ENCODE data around the gene CDKN1C.

CDKN1C gene

GRCh38 chr11:2913776-2914175 lies 28.2 kb upstream of the CDKN1C start:
- no peak overlapping the region for H3K4me3 ChIP-seq (ENCODE audit: low read depth, low read length)
- TF ChIP-seq CTCF (IDR thresholded peaks at IDR 0.05; ENCODE audit: low read depth, low read length), result no peak
- no peak for DNase-seq (ENCODE audit: low read depth, low spot score)
- in situ Hi-C loops (cut with HindIII; ENCODE audit: low sequenced_read_pairs), result no loop called here

DNA sequence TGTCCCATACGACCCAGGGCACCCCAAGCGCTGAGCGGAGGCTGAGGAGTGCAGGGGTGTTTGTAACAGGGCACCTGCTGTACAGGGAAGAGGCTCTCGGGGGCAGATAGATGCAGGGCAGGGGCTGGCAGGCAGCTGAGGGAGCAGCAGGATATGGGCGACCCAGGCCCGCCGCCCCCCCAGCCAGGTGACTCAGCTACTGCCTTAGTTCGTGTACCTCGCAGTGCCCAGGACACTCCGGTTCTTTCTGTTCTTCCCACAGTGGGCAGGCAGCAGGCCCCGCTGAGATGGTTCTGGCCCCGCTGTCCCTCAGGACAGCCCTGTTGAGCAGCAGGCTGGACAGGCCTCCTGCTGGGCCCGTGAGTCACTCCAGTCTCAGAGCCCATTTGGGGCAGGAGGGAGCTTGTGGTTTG lies 27.4 kb upstream of the CDKN1C start:
- H3K4me3 ChIP-seq (ENCODE audit: low read depth, low read length), result no peak overlapping the region
- peak; percentile 74 for DNase-seq (ENCODE audit: low read depth, low spot score)
- TF ChIP-seq CTCF (IDR thresholded peaks at IDR 0.05; ENCODE audit: low read depth, low read length), result no peak
- in situ Hi-C loops (cut with HindIII; ENCODE audit: low sequenced_read_pairs), result no loop called here

GRCh38 chr11:2912498-2912897 lies 26.9 kb upstream of the CDKN1C start:
- no peak overlapping the region for H3K4me3 ChIP-seq (ENCODE audit: low read depth, low read length)
- DNase-seq (ENCODE audit: low read depth, low spot score), result peak; percentile 89
- in situ Hi-C loops (cut with HindIII; ENCODE audit: low sequenced_read_pairs), result no loop called here
- no peak for TF ChIP-seq CTCF (IDR thresholded peaks at IDR 0.05; ENCODE audit: low read depth, low read length)

DNA sequence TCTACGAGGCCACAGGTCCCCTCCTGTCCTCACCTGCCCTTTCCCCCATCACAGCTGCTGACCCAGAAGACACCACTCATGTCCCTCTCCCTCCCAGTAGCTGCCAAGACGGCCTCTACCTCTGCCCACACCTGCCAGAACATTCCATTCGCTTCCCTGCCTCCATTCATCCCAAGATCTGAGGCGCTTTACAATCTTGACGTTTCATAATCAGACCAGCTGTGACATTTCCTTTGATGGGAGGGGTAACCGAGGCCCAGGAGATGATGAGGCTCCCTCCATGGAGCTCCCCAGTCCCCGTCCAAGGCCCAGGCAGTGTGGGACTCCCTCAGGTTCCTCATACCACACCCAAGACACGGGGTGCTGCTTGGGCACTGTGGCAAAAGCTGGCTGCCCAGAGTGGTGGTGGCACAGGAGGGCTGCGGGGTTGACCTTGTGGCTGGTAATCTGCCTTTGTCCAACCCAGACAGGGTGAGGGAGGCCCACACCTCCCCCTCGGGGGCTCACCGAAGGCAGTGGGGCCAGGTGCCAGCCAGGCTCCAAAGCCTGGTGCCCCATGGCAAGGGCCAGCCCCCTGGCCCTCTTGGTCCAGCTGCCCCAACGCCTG lies 26.3 kb upstream of the CDKN1C start:
- no peak for DNase-seq (ENCODE audit: low read depth, low spot score)
- in situ Hi-C loops (cut with HindIII; ENCODE audit: low sequenced_read_pairs), result no loop called here
- no peak overlapping the region for H3K4me3 ChIP-seq (ENCODE audit: low read depth, low read length)
- TF ChIP-seq CTCF (IDR thresholded peaks at IDR 0.05; ENCODE audit: low read depth, low read length), result no peak

GRCh38 chr11:2911088-2911784 lies 25.7 kb upstream of the CDKN1C start:
- TF ChIP-seq CTCF (IDR thresholded peaks at IDR 0.05; ENCODE audit: low read depth, low read length), result no peak
- DNase-seq (ENCODE audit: low read depth, low spot score), result no peak
- in situ Hi-C loops (cut with HindIII; ENCODE audit: low sequenced_read_pairs), result no loop called here
- H3K4me3 ChIP-seq (ENCODE audit: low read depth, low read length), result no peak overlapping the region

- in situ Hi-C loops (cut with HindIII; ENCODE audit: low sequenced_read_pairs), result no loop called here
- DNase-seq (ENCODE audit: low read depth, low spot score), result no peak
Measured at GRCh38 chr11:2910401-2910955, 24.9 kb upstream of the CDKN1C start.

More at GRCh38 chr11:2910401-2910955, 24.9 kb upstream of the CDKN1C start:
- TF ChIP-seq CTCF (IDR thresholded peaks at IDR 0.05; ENCODE audit: low read depth, low read length), result no peak
- H3K4me3 ChIP-seq (ENCODE audit: low read depth, low read length), result no peak overlapping the region
